Measurements from ENCODE around the gene GALNT7. TPM values are rescaled to one million over a fixed set of nuclear protein-coding genes. Genes with fewer than 3 reads are reported as not detected.

The GALNT7 gene
- polyA plus RNA-seq, 1 of the 3 experiments (the other 2 are of a cell fraction), result 14.8 TPM

DNA sequence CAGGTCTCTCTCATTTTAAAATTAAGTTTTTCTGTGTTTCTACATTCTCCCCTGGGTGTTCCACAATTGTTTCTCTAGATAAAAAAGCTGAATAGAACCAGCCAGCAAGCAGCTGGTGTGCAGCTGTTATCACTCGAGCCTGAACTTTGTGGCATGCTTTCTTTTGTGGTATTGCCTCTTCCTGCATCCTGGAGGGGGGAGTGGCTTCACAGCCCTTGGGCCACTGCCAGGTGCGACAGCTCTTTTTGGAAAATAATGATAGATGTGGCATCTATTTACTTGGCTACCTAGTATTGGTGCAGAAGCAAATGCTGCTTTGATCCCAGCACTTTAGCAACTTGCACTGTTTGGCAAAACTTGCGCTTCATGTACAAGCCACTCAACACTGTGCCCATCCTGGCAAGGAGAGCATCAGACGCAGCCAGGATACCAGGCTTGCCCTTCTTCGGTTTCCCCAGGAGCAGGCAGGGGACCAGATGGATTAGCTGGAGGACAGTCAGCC is 96.1 kb downstream of the GALNT7 start (continued):
- TF ChIP-seq, protein P1, sequence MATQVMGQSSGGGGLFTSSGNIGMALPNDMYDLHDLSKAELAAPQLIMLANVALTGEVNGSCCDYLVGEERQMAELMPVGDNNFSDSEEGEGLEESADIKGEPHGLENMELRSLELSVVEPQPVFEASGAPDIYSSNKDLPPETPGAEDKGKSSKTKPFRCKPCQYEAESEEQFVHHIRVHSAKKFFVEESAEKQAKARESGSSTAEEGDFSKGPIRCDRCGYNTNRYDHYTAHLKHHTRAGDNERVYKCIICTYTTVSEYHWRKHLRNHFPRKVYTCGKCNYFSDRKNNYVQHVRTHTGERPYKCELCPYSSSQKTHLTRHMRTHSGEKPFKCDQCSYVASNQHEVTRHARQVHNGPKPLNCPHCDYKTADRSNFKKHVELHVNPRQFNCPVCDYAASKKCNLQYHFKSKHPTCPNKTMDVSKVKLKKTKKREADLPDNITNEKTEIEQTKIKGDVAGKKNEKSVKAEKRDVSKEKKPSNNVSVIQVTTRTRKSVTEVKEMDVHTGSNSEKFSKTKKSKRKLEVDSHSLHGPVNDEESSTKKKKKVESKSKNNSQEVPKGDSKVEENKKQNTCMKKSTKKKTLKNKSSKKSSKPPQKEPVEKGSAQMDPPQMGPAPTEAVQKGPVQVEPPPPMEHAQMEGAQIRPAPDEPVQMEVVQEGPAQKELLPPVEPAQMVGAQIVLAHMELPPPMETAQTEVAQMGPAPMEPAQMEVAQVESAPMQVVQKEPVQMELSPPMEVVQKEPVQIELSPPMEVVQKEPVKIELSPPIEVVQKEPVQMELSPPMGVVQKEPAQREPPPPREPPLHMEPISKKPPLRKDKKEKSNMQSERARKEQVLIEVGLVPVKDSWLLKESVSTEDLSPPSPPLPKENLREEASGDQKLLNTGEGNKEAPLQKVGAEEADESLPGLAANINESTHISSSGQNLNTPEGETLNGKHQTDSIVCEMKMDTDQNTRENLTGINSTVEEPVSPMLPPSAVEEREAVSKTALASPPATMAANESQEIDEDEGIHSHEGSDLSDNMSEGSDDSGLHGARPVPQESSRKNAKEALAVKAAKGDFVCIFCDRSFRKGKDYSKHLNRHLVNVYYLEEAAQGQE (IDR thresholded peaks at IDR 0.05; ENCODE audit: low read depth, low read length), result no peak

DNA sequence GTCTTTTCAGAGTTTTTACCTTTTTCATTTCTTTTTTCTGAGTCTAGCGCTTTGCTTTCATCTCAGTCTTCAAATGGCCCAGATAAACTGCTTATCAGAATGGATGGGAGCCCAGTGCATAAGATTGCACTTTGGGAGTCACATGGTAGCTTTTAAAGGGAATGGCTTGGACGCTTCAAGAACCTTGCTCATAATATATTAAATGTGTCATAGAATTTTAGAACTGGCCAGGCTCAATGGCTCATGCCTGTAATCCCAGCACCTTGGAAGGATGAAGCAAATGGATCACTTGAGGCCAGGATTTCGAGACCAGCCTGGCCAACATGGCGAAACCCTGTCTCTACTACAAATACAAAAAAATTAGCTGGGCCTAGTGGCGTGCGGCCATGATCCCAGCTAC is 97.1 kb downstream of the GALNT7 start:
- Histone ChIP-seq H3K36me3 (replicated peaks in 1 of 2; ENCODE audit: control insufficient read depth in 1 of 2, insufficient read depth in 2 of 2, low read length in 1 of 2) (peaks cover 0 to 3% of the 10 kb centered on the region in 2 experiments), H3K27ac (ENCODE audit: low read depth in 2 of 2, low read length in 1 of 2) (no peak overlapping the region), H3F3A (replicated peaks; ENCODE audit: insufficient read depth) (no peaks in the 10 kb centered on the region), H3K79me2 (ENCODE audit: insufficient read depth) (no peaks in the 10 kb centered on the region), H3K4me1 (ENCODE audit: control insufficient read depth in 1 of 2, insufficient read depth in 2 of 2, low read depth in 1 of 2, low read length in 1 of 2) (peaks cover 17 to 27% of the 10 kb centered on the region in 2 experiments; a peak in 3 of 4 replicates), H3K9me3 (no peaks in the 10 kb centered on the region), H3K4me2 (no peak overlapping the region), H3K27me3 (ENCODE audit: insufficient read depth) (no peaks in the 10 kb centered on the region), H4K20me1 (ENCODE audit: insufficient read depth) (no peaks in the 10 kb centered on the region), H3K9me2 (no peaks in the 10 kb centered on the region), H3K9ac (no peak overlapping the region), H2AFZ (ENCODE audit: low read depth) (no peak overlapping the region), H3K4me3 (ENCODE audit: low read depth in 2 of 2, low read length in 1 of 2) (no peak overlapping the region)
- ChIA-PET POLR2A (no interaction called here), CTCF (interaction anchor here (1.0 to 4.4 kb wide), 4 partner anchors 10 to 252 kb away, joined by 3 to 23 read pairs (median 10); no protein-coding TSS in a partner anchor)
- no peak for DNase-seq
- TF ChIP-seq YY1 (IDR thresholded peaks at IDR 0.05; ENCODE audit: low read depth), result no peak
- no peak for TF ChIP-seq RXRA (IDR thresholded peaks at IDR 0.05; ENCODE audit: borderline replicate concordance, low read depth)
- TF ChIP-seq, protein P2, sequence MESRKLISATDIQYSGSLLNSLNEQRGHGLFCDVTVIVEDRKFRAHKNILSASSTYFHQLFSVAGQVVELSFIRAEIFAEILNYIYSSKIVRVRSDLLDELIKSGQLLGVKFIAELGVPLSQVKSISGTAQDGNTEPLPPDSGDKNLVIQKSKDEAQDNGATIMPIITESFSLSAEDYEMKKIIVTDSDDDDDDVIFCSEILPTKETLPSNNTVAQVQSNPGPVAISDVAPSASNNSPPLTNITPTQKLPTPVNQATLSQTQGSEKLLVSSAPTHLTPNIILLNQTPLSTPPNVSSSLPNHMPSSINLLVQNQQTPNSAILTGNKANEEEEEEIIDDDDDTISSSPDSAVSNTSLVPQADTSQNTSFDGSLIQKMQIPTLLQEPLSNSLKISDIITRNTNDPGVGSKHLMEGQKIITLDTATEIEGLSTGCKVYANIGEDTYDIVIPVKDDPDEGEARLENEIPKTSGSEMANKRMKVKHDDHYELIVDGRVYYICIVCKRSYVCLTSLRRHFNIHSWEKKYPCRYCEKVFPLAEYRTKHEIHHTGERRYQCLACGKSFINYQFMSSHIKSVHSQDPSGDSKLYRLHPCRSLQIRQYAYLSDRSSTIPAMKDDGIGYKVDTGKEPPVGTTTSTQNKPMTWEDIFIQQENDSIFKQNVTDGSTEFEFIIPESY (IDR thresholded peaks at IDR 0.05; ENCODE audit: borderline replicate concordance, low read depth), result no peak
- no peak for TF ChIP-seq FOSL2 (IDR thresholded peaks at IDR 0.05; ENCODE audit: borderline replicate concordance, low read depth)
- no peak for TF ChIP-seq RCOR1 (IDR thresholded peaks at IDR 0.05; ENCODE audit: low read length)
- TF ChIP-seq MEF2A (IDR thresholded peaks at IDR 0.05; ENCODE audit: borderline replicate concordance, low read depth), result no peak
- TF ChIP-seq EZH2phosphoT487 (IDR thresholded peaks at IDR 0.05; ENCODE audit: borderline replicate concordance, low read depth), result no peak
- TF ChIP-seq TCF12 (IDR thresholded peaks at IDR 0.05), result no peak
- TF ChIP-seq POLR2AphosphoS5 (IDR thresholded peaks at IDR 0.05; ENCODE audit: low read depth, low read length), result no peak
- TF ChIP-seq, protein P3, sequence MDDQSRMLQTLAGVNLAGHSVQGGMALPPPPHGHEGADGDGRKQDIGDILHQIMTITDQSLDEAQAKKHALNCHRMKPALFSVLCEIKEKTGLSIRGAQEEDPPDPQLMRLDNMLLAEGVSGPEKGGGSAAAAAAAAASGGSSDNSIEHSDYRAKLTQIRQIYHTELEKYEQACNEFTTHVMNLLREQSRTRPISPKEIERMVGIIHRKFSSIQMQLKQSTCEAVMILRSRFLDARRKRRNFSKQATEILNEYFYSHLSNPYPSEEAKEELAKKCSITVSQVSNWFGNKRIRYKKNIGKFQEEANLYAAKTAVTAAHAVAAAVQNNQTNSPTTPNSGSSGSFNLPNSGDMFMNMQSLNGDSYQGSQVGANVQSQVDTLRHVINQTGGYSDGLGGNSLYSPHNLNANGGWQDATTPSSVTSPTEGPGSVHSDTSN (IDR thresholded peaks at IDR 0.05), result no peak
- TF ChIP-seq GATA2 (CRISPR knock-in tag; IDR thresholded peaks at IDR 0.05), result no peak
- TF ChIP-seq NRF1 (IDR thresholded peaks at IDR 0.05; ENCODE audit: low read depth, low read length), result no peak
- no peak for TF ChIP-seq SMC3 (IDR thresholded peaks at IDR 0.05; ENCODE audit: low read depth, low read length)
- no peak for TF ChIP-seq NFIC (IDR thresholded peaks at IDR 0.05; ENCODE audit: borderline replicate concordance)
- no peak for TF ChIP-seq ELF1 (IDR thresholded peaks at IDR 0.05)
- TF ChIP-seq, protein P4, sequence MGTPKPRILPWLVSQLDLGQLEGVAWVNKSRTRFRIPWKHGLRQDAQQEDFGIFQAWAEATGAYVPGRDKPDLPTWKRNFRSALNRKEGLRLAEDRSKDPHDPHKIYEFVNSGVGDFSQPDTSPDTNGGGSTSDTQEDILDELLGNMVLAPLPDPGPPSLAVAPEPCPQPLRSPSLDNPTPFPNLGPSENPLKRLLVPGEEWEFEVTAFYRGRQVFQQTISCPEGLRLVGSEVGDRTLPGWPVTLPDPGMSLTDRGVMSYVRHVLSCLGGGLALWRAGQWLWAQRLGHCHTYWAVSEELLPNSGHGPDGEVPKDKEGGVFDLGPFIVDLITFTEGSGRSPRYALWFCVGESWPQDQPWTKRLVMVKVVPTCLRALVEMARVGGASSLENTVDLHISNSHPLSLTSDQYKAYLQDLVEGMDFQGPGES (IDR thresholded peaks at IDR 0.05; ENCODE audit: low read depth, low read length), result no peak
- TF ChIP-seq, protein P5, sequence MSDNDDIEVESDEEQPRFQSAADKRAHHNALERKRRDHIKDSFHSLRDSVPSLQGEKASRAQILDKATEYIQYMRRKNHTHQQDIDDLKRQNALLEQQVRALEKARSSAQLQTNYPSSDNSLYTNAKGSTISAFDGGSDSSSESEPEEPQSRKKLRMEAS (IDR thresholded peaks at IDR 0.05; ENCODE audit: low read depth), result no peak
- whole genome bisulfite sequencing (ENCODE audit: low lambda C conversion rate), result 96% methylated on average over 6 of the region's 6 CpGs
